Spleen (tissue), 11 donors: ENCODE data around the gene DTNB. TPM values are rescaled to one million over a fixed set of nuclear protein-coding genes. Genes with fewer than 3 reads are reported as not detected.
A peak's percentile ranks its signal among the peaks of the same experiment; 100 is the strongest.

Source experiments
- DNase-seq: peaks from one replicate; pipeline ENCODE4 v3.0.0-alpha.2; 2020
- H3K27ac ChIP-seq, 8 donors: fragments of 200-600 bp; sonication (generic) in 7 of 8; 1 replicate in 4 of 8; 2 replicates in 4 of 8; pipeline versions ENCODE4 v1.5.0 to v1.8.0; 2016 to 2021; ENCODE audit warnings: inconsistent platforms in 4 of 8, mild to moderate bottlenecking in 4 of 8, moderate library complexity in 1 of 8
- H3K27me3 ChIP-seq, 7 donors: fragments of 200-600 bp; sonication (generic) in 6 of 7; replicated peaks in 1 of 7; 1 replicate in 4 of 7; 2 replicates in 3 of 7; pipeline versions ENCODE4 v1.5.0 to v1.8.0; 2016 to 2021; ENCODE audit warnings: inconsistent platforms in 3 of 7, mild to moderate bottlenecking in 1 of 7
- H3K36me3 ChIP-seq, 6 donors: fragments of 200-600 bp; sonication (generic) in 5 of 6; 1 replicate in 4 of 6; 2 replicates in 2 of 6; pipeline versions ENCODE4 v1.5.0 to v1.8.0; 2016 to 2021; ENCODE audit warnings: inconsistent platforms in 2 of 6
- H3K4me1 ChIP-seq, 6 donors: fragments of 200-600 bp; sonication (generic) in 5 of 6; 1 replicate in 3 of 6; 2 replicates in 3 of 6; pipeline versions ENCODE4 v1.5.0 to v1.8.0; 2016 to 2021; ENCODE audit warnings: inconsistent platforms in 3 of 6
- H3K4me3 ChIP-seq, 8 donors: fragments of 200-600 bp; sonication (generic) in 7 of 8; 1 replicate in 4 of 8; 2 replicates in 4 of 8; pipeline versions ENCODE4 v1.5.0 to v1.8.0; 2016 to 2021; ENCODE audit warnings: inconsistent platforms in 4 of 8, mild to moderate bottlenecking in 4 of 8, moderate library complexity in 2 of 8
- H3K9me3 ChIP-seq, 8 donors: fragments of 200-600 bp; sonication (generic) in 7 of 8; 1 replicate in 4 of 8; 2 replicates in 4 of 8; pipeline versions ENCODE4 v1.5.0 to v1.8.0; 2016 to 2021; ENCODE audit warnings: inconsistent platforms in 4 of 8
- CTCF ChIP-seq, 11 experiments: fragments of 200-600 bp in 7 of 11; fragments of 450-650 bp in 4 of 11; sonication (generic) in 4 of 11; IDR thresholded peaks in 8 of 11; conservative IDR thresholded peaks in 3 of 11; 1 replicate in 7 of 11; 2 replicates in 4 of 11; pipeline versions ENCODE4 v1.4.0 to v1.8.0; 2016 to 2021; ENCODE audit warnings: antibody characterized with exemption in 11 of 11, inconsistent platforms in 4 of 11, mild to moderate bottlenecking in 1 of 11
- POLR2A ChIP-seq, 3 donors: fragments of 450-650 bp; IDR thresholded peaks; one replicate each; pipeline ENCODE4 v1.5.1; 2017; ENCODE audit warnings: antibody characterized with exemption in 3 of 3, mild to moderate bottlenecking in 1 of 3
- POLR2AphosphoS5 ChIP-seq, 3 donors: sonication (generic); formaldehyde crosslinking; IDR thresholded peaks; one replicate each; pipeline ENCODE4 v1.5.1; 2017; ENCODE audit warnings: antibody characterized with exemption in 3 of 3
- WGBS, 5 donors: extraction: QIAGEN DNeasy Blood & Tissue Kit in 3 of 5; methylation state at CpG; one replicate each; pipeline versions ENCODE4 v1.1.5 to v1.1.7; 2013 to 2018; 5-methylcytosine and 5-hydroxymethylcytosine counted together
- intact Hi-C: fragments of 100-400 bp; cut with DNase I; formaldehyde crosslinking; loops from one replicate; pipeline ENCODE4 v1.15.0; 2023; ENCODE audit warnings: low total_unique reads
- polyA plus RNA-seq, 3 donors: library from polyadenylated mRNA; stranded (reverse); fragments of 200-250 nt; gene quantifications; one replicate each; pipeline ENCODE4 v1.2.1, GENCODE V29; 2013
- total RNA-seq, 7 donors: library from RNA; depleted of rRNA in 3 of 7; stranded (reverse); fragments of >200 nt in 3 of 7; fragmentation: NEBNext Ultra II Directional in 4 of 7; extraction: Animal tissue kit (Norgen Biotek cat#: 25700) in 4 of 7; gene quantifications; one replicate each; pipeline versions ENCODE4 v1.1.0 to v1.2.1, GENCODE V29; 2016 to 2021
- donor health status: healthy with polysubstance abuse.
- donor health status: DM: no; HTN: no; CAD: no; lungs with moderate emphysema.
- donor health status: DM: no; HTN: no; CAD: no.
- donor health status: Bipolar disorder and iron deficiency.
- donor health status: healthy.
- donor health status: DM: no; HTN: no; CAD: no.
- donor health status: DM: yes; HTN: yes; CAD: no.

DTNB gene
- total and polyA plus RNA-seq, 10 donors: 4.5 to 28.9 (median 20.4) TPM

- H3K36me3 ChIP-seq: peaks cover 0 to 32% (median 0%) of the 10 kb centered on the region in 6 donors
- TF ChIP-seq CTCF (IDR thresholded peaks at IDR 0.05 in 8 of 11, conservative IDR thresholded peaks at IDR 0.05 in 3 of 11) (no peak), POLR2AphosphoS5 (IDR thresholded peaks at IDR 0.05) (no peak), POLR2A (IDR thresholded peaks at IDR 0.05) (no peak)
- H3K27me3 ChIP-seq: no peaks in the 10 kb centered on the region
- peaks cover 0 to 8% (median 7%) of the 10 kb centered on the region in 6 donors for H3K4me1 ChIP-seq
- H3K9me3 ChIP-seq: no peaks in the 10 kb centered on the region
- 87 to 95% (median 91%) methylated on average over 18 to 19 of the region's 19 CpGs for WGBS, 5 donors
- no peak overlapping the region for H3K27ac ChIP-seq
- DNase-seq: no peak
- intact Hi-C loops: no loop called here
- H3K4me3 ChIP-seq: peak overlapping the region in 1 of 8 donors; percentile 15
Measured at GRCh38 chr2:25386971-25387875, 286.2 kb downstream of the DTNB start.

- peaks cover 0 to 32% (median 0%) of the 10 kb centered on the region in 6 donors for H3K36me3 ChIP-seq
- WGBS, 5 donors: 81 to 96% (median 92%) methylated on average over 8 of the region's 8 CpGs
- no peak overlapping the region for H3K4me3 ChIP-seq
- no peak for DNase-seq
- TF ChIP-seq POLR2AphosphoS5 (IDR thresholded peaks at IDR 0.05): no peak
- TF ChIP-seq CTCF (IDR thresholded peaks at IDR 0.05 in 8 of 11, conservative IDR thresholded peaks at IDR 0.05 in 3 of 11): no peak
- TF ChIP-seq POLR2A (IDR thresholded peaks at IDR 0.05): no peak
- intact Hi-C loops: no loop called here
- no peaks in the 10 kb centered on the region for H3K27me3 ChIP-seq
- no peak overlapping the region for H3K27ac ChIP-seq
- peaks cover 0 to 8% (median 7%) of the 10 kb centered on the region in 6 donors for H3K4me1 ChIP-seq
- H3K9me3 ChIP-seq: no peaks in the 10 kb centered on the region
Measured at GRCh38 chr2:25385910-25386309, 287.5 kb downstream of the DTNB start.

DNA sequence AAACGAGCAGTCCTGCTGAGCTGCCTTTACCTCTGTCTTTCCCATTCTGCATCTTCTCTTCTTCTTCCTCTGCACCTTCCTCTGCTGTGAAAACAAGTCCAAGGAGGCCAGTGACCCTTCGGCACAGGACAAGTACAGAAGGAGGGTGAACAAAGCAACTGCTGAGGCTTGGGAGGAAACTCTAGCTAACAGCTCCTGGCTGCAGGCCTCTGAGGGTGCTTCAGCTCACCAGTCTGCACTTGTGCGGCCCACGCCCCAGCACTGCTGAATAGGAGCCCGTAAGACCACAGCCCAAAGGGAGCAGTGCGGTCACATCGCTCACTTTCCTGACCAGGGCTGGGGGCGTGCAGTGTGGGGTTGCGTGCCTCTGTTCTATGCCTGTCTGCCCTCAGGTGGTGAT, 289.6 kb downstream of the DTNB start:
- no peaks in the 10 kb centered on the region for H3K27me3 ChIP-seq
- H3K4me1 ChIP-seq: peaks cover 0 to 17% (median 6%) of the 10 kb centered on the region in 6 donors
- no peak overlapping the region for H3K4me3 ChIP-seq
- no peak for TF ChIP-seq POLR2A (IDR thresholded peaks at IDR 0.05)
- TF ChIP-seq POLR2AphosphoS5 (IDR thresholded peaks at IDR 0.05): no peak
- H3K9me3 ChIP-seq: peaks cover 0 to 2% (median 0%) of the 10 kb centered on the region in 8 donors
- 94 to 98% (median 95%) methylated on average over 9 of the region's 9 CpGs for WGBS, 5 donors
- H3K27ac ChIP-seq: no peak overlapping the region
- H3K36me3 ChIP-seq: peaks cover 0 to 32% (median 0%) of the 10 kb centered on the region in 6 donors
- no peak for DNase-seq
- intact Hi-C loops: no loop called here

DNA sequence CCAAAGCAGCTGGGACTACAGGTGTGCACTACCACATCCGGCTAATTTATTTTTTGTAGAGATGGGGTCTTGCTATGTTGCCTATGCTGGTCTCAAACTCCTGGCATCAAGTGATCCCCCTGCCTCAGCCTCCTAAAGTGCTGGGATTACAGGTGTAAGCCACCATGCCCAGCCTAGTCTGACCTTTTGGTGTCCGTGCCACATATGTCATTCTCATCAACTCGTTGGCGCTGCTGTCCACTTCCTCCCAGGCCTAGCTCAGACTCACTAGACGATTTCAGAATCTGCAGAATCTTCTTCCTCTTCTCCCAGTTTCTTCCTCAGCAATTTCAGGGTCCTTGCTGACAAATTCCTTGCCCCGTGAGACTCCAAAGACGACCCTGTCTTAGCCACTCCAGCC, 291.9 kb downstream of the DTNB start:
- peak; percentile 47 for DNase-seq
- H3K27me3 ChIP-seq: no peaks in the 10 kb centered on the region
- peaks cover 0 to 13% (median 0%) of the 10 kb centered on the region in 6 donors for H3K36me3 ChIP-seq
- WGBS, 5 donors: 58 to 82% (median 68%) methylated on average over 7 of the region's 7 CpGs
- H3K4me1 ChIP-seq: peaks cover 10 to 31% (median 19%) of the 10 kb centered on the region in 6 donors
- intact Hi-C loops: no loop called here
- H3K27ac ChIP-seq: no peak overlapping the region
- no peak for TF ChIP-seq CTCF (IDR thresholded peaks at IDR 0.05 in 8 of 11, conservative IDR thresholded peaks at IDR 0.05 in 3 of 11)
- TF ChIP-seq POLR2A (IDR thresholded peaks at IDR 0.05): no peak
- TF ChIP-seq POLR2AphosphoS5 (IDR thresholded peaks at IDR 0.05): no peak
- H3K4me3 ChIP-seq: no peak overlapping the region
- peaks cover 0 to 5% (median 0%) of the 10 kb centered on the region in 8 donors for H3K9me3 ChIP-seq
